Activated CD4-positive, alpha-beta T cell treated with anti-CD3 and anti-CD28 coated beads for 48 hours (primary cell): Measurements from ENCODE around the gene FMN2.
"Not testable (repeated sequence)": the region's sequence is repeated elsewhere in the genome, so short reads cannot be mapped to it uniquely, and the experiment has no call there.

Experiments
- DNase-seq: peaks from one replicate; pipeline ENCODE4 v3.0.0-alpha.2; 2020

Gene FMN2

GRCh38 chr1:240145120-240145519 lies 53.4 kb downstream of the FMN2 start:
- no peak for DNase-seq

DNA sequence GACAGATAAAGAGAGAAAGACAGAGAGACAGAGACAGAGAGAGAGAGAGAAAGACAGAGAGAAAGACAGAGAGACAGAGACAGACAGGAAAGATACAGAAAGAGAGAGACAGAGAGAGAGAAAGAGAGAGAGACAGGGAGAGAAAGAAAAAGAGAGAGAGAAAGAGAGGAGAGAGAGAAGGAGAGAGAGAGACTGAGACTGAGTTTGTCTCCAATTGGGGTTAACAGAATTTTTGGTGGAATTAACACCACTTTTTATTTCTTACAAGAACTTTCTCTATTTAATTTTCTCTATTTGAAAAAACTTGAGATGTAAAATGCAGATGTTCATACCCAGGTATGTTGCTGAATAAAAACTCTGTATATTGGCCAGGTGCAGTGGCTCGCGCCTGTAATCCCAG lies 56.6 kb downstream of the FMN2 start:
- no peak for DNase-seq

GRCh38 chr1:240149484-240150094 lies 57.9 kb downstream of the FMN2 start:
- no peak for DNase-seq

DNA sequence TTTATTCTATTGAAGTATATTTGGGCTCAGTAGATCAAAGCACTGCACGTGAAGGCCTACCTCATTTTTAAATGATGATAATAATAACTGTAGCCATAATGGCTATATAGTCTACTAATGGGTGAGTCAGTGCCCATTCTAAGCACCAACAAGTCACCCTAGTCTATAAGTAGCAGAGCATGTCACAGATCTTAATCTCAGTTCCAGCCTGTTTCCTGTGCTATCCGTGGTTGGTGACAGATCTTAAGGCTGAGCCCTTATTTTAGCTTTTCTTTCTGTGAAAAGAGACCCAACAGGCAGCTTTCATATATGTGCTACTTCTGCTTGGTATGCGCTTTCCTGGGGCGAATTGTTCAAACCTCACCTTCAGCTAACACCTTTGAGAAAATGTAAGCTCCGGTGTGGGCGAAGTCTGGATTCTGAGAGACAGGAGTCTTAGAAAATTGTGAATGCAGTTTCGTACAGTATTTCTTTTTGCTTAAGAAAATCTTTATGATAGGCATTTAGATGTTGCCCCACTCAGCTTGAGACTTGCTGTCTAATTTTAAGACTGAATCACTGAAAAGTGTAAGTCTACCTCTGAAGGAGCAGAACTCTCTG lies 59.6 kb downstream of the FMN2 start:
- DNase-seq: no peak

GRCh38 chr1:240152611-240153297 lies 61.1 kb downstream of the FMN2 start:
- DNase-seq: no peak

GRCh38 chr1:240155605-240156004 lies 63.9 kb downstream of the FMN2 start:
- DNase-seq: no peak

DNA sequence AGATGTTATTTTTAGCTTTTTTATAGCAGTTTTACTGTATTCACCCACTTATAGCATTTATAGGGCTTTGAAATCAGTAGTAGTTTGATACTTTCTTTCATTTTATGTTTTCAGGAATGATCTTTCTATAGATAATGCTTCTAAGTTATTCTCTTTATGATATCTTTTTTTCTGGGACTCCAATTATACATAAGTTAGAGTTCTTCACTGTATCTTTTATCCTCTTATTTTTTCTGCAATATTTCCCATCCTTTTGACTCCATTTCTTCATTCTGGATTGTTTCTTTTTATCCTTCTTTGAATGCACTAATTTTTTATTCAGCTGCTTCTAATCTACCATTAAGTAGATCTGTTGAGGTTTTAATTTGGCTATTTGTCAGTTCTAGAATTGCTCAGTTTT lies 73.1 kb downstream of the FMN2 start:
- no peak for DNase-seq

- DNase-seq: no peak
These were observed 77.5 kb downstream of the FMN2 start for GRCh38 chr1:240169188-240169587.

DNA sequence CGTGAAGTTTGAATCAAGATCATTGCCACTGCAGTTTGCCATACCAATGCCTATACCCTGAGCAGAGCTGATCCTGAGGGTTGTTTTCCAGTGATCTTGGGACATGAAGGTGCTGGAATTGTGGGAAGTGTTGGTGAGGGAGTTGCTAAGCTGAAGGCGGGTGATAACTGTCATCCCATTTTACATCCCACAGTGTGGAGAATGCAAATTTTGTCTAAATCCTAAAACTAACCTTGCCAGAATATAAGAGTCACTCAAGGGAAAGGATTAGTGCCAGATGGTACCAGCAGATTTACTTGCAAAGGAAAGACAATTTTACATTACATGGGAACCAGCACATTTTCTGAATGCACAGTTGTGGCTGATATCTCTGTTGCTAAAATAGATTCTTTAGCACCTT lies 78.6 kb downstream of the FMN2 start:
- DNase-seq: no peak

DNA sequence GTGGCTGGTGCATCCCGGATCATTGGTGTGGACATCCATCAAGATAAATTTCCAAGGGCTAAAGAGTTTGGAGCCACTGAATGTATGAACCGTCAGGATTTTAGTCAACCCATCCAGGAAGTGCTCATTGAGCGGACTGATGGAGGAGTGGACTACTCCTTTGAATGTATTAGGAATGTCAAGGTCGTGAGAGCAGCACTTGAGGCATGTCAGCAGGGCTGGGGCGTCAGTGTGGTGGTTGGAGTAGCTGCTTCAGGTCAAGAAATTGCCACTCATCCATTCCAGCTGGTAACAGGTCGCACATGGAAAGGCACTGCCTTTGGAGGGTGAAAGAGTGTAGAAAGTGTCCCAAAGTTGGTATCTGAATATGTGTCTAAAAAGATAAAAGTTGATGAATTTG lies 79.1 kb downstream of the FMN2 start:
- no peak for DNase-seq

DNA sequence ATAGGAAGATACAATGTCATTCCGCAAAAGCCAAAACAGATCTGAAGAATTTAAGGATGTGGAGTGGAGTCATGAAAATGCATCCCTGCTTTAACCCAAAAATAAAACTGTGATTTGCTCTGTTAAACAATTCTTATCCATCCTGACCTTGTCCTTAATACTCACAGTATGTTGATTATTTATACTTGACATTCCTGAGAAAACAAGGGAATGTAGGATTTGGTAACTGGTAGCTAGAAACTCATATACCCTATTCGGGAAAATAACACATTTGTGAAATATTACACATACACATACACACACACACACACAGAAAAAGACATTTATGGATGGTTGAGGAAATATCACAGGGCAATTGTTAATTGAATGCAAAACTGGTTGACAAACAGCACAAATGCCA lies 80.2 kb downstream of the FMN2 start:
- no peak for DNase-seq

DNA sequence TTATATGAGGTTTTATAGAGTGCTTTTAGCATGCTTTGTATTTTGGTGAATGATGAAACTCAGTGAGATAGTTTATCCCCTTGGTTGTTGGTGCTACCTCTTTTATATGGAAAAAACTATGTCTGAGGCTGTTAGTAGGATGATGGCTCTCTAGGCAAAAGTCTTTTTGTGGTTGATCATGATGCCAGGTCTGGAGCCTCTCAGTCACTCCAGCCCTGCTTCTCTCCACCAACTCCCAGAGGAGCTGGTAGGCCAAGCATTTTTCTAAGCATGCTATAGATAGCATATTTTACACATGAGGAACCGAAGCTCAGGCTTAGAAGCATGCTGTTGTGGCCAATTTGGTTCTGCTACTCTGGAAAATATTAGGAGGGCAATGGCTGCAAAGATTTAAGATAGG lies 82.2 kb downstream of the FMN2 start:
- no peak for DNase-seq

GRCh38 chr1:240174734-240175133 lies 83.1 kb downstream of the FMN2 start:
- no peak for DNase-seq

- DNase-seq: no peak
These were observed 86.7 kb downstream of the FMN2 start for GRCh38 chr1:240178366-240178765.

- DNase-seq: not testable (repeated sequence)
These were observed 93.0 kb downstream of the FMN2 start for GRCh38 chr1:240184682-240185081.

DNA sequence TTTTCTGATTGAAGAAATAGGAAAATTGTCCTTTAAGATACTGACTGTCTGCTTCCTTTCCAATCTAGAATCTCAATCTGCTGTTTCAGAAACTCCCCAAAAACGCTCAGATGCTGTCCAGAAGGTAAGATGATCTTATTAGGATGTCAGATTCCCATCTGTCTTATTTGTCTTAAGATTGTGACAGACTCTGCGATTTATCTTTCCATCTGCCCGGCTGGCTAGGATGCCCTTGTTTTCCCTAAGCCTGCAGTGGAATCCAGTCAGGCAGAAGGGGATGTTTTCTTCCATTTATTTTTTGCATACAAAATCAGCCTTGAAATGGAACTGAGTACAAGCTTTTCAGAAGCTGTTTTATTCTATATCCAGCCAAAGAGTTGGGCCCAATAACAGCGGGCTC lies 96.5 kb downstream of the FMN2 start:
- DNase-seq: no peak

- DNase-seq: peak; percentile 35
These were observed 97.8 kb downstream of the FMN2 start for GRCh38 chr1:240189386-240189989.

DNA sequence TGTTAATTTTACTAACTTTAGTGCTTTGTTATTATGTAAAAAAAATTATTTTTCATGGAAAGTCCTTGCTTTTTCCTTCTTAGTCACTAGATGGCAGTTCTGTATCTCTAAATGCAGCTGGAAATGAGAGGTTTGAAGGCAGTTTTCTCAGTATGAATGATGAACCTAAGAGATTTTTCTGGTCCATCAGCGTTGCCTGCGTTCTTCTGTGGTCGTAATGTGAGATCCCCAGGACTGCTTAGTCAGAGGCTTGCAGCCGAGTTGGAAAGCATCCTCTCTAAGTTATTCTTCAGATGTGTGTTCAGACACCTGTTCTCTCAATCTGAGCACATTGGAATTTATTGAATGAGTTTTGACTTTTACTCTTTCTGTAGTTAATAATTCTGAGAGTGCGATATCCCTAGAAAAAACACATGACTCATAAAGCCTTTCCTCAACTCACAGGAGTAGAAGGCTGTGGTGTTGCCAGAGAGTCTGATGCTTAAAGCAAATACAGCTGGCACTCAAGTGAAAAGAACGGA lies 99.3 kb downstream of the FMN2 start:
- peak; percentile 4 for DNase-seq

DNA sequence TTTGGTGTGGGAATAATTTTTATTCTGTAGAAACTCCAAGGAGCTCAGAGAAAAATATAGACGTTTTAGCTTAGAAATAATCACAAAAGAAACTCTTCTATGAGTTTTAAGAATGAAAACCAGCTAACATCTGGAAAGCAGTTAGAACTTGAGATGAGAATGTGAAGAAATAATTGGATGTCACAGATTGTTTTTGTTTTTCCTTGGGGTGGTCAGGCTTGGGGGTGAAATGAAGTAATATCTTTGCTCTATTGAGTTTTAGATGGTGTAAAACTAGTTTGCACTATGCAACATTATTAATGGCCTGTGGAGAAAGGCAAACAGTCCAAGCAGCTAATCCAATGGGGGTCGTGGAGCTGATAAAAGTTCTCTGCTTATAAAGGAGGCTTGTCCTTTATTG lies 101.2 kb downstream of the FMN2 start:
- DNase-seq: no peak

DNA sequence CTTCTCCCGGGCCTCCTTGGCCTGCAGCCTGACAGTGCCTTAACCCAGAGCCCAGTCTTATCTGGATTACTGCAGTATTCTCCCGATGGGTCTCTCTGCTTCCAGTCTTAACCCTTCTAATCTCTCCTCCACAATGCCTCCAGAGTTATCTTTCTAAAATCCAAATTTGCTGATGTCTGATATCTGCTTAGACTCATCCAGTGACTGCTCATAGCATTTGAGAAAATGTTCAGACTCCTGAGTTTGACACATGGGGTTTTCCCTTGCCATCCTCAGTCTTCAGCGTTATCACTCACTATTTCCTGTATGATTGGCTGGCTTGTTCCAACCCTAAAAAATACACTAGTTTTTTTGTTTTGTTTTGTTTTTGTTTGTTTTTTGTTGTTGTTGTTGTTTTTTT lies 102.0 kb downstream of the FMN2 start:
- DNase-seq: no peak

DNA sequence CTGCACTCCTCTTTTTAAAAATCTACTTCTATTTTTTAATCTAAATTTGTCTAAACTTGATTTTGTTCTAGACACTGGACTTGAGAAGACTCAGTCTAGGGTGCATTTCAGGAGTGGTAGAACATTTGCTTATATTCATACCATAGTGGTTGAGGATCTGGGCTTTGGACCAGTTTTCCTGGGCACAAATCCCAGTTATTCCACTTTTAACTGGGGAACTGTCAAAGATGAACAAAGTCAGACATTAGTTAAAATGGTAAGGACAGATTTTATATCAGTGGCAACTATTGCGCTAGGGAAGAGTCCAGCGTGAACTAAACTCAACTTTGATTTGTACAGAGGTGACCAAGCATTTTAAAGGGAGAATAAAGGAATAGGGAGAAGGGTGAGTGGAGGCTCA lies 102.4 kb downstream of the FMN2 start:
- DNase-seq: no peak

- DNase-seq: no peak
These were observed 106.7 kb downstream of the FMN2 start for GRCh38 chr1:240198376-240198775.

- no peak for DNase-seq
These were observed 108.3 kb downstream of the FMN2 start for GRCh38 chr1:240199758-240200645.
